BE2C (cell line): ENCODE results near the gene SSTR1.

Experiments used
- DNase-seq: peaks from one replicate; pipeline ENCODE4 v3.0.0-alpha.2; 2020
- H3K27me3 ChIP-seq: fragments of 250-450 bp; sonication (Bioruptor Pico); 2 replicates; pipeline ENCODE4 v1.5.1; 2020; ENCODE audit warnings: mild to moderate bottlenecking
- H3K36me3 ChIP-seq: fragments of 250-450 bp; sonication (Bioruptor Pico); 2 replicates; pipeline ENCODE4 v1.5.1; 2020; ENCODE audit warnings: mild to moderate bottlenecking
- H3K4me1 ChIP-seq: fragments of 250-450 bp; sonication (Bioruptor Pico); 2 replicates; pipeline ENCODE4 v1.5.1; 2020
- H3K4me3 ChIP-seq: 2 replicates; pipeline ENCODE4 v1.5.1; 2011; ENCODE audit warnings: low read depth, low read length
- H3K9me3 ChIP-seq: fragments of 250-450 bp; sonication (Bioruptor Pico); 2 replicates; pipeline ENCODE4 v1.5.1; 2020
- CTCF ChIP-seq: IDR thresholded peaks from 2 replicates; pipeline ENCODE4 v1.5.1; 2012; ENCODE audit warnings: mild to moderate bottlenecking, low read depth, low read length

SSTR1 gene

GRCh38 chr14:38206689-38207376 lies 871 bp upstream of the SSTR1 start:
- Histone ChIP-seq H3K27me3 (no peaks in the 10 kb centered on the region), H3K36me3 (no peaks in the 10 kb centered on the region), H3K4me3 (no peak overlapping the region), H3K4me1 (peaks cover 3% of the 10 kb centered on the region; the same call in 1 of the 2 replicates), H3K9me3 (peaks cover 5% of the 10 kb centered on the region; the same call in 1 of the 2 replicates)
- no peak for TF ChIP-seq CTCF
- no peak for DNase-seq

- Histone ChIP-seq H3K36me3 (no peaks in the 10 kb centered on the region), H3K9me3 (peaks cover 5% of the 10 kb centered on the region; the same call in 1 of the 2 replicates), H3K27me3 (no peaks in the 10 kb centered on the region), H3K4me3 (no peak overlapping the region), H3K4me1 (peaks cover 3% of the 10 kb centered on the region; the same call in 1 of the 2 replicates)
- TF ChIP-seq CTCF = no peak
- no peak for DNase-seq
These were observed 348 bp upstream of the SSTR1 start for GRCh38 chr14:38207377-38207735.

- peaks cover 2% of the 10 kb centered on the region; the same call in 1 of the 2 replicates for H3K4me1 ChIP-seq
- H3K27me3 ChIP-seq = no peaks in the 10 kb centered on the region
- H3K36me3 ChIP-seq = no peaks in the 10 kb centered on the region
- peak; percentile 36 for DNase-seq
- TF ChIP-seq CTCF = peak; percentile 31
- peak overlapping the region; percentile 28 for H3K4me3 ChIP-seq
- peaks cover 5% of the 10 kb centered on the region; the same call in 1 of the 2 replicates for H3K9me3 ChIP-seq
These were observed 1.2 kb downstream of the SSTR1 start for GRCh38 chr14:38208618-38209562.

GRCh38 chr14:38209572-38210557 lies 2.2 kb downstream of the SSTR1 start:
- TF ChIP-seq CTCF = no peak
- no peak for DNase-seq
- Histone ChIP-seq H3K4me3 (peak overlapping the region; percentile 28; the same call in 1 of the 2 replicates), H3K9me3 (peaks cover 5% of the 10 kb centered on the region; the same call in 1 of the 2 replicates), H3K36me3 (no peaks in the 10 kb centered on the region), H3K27me3 (no peaks in the 10 kb centered on the region), H3K4me1 (no peaks in the 10 kb centered on the region)

GRCh38 chr14:38210587-38211216 lies 3.0 kb downstream of the SSTR1 start:
- Histone ChIP-seq H3K4me3 (peak overlapping the region; percentile 64), H3K4me1 (no peaks in the 10 kb centered on the region), H3K36me3 (no peaks in the 10 kb centered on the region), H3K9me3 (peaks cover 5% of the 10 kb centered on the region; the same call in 1 of the 2 replicates), H3K27me3 (no peaks in the 10 kb centered on the region)
- peak; percentile 38; the same call in 1 of the 2 replicates for TF ChIP-seq CTCF
- peak; percentile 32 for DNase-seq
